IMR-90 (cell line): ENCODE measurements around the gene SLC16A14. TPM values are rescaled to one million over a fixed set of nuclear protein-coding genes. Genes with fewer than 3 reads are reported as not detected.

Experiments used
- ATAC-seq: fragments of 200-7000 bp; cut with Tn5 transposase; 2 replicates; pipeline ENCODE4 v1.9.1; 2020; ENCODE audit warnings: low read depth, mild to moderate bottlenecking, moderate library complexity
- BruUV-seq: library from RNA; stranded (reverse); fragments of 400-500 nt; replicated peaks from 2 replicates; lab custom pipeline; 2021; lab: Mats Ljungman, UMichigan
- CTCF ChIA-PET: fragments of 300-600 bp; formaldehyde crosslinking; extraction: SDS; loops from one replicate; lab custom pipeline; 2021; ENCODE audit warnings: antibody characterized with exemption; lab: Yijun Ruan, JAX
- POLR2A ChIA-PET: fragments of 300-600 bp; sonication (Branson Sonifier 250); formaldehyde crosslinking; loops from one replicate; lab custom pipeline; 2022; ENCODE audit warnings: antibody characterized with exemption; ENCODE audit not compliant: unreplicated experiment; lab: Charles Lee
- DNase-seq: peaks from one replicate; pipeline ENCODE4 v3.0.0; 2013
- H2AFZ ChIP-seq: replicated peaks from 2 replicates; pipeline ENCODE3; 2013; ENCODE audit warnings: low read length, mild to moderate bottlenecking; ENCODE audit not compliant: poor library complexity
- H2AK5ac ChIP-seq: 2 replicates; pipeline ENCODE4 v1.6.1; 2013; ENCODE audit warnings: low read depth, low read length, inconsistent platforms
- H2AK9ac ChIP-seq: replicated peaks from 2 replicates; pipeline ENCODE3; 2013; ENCODE audit warnings: mild to moderate bottlenecking, low read depth, low read length, moderate library complexity; ENCODE audit not compliant: poor library complexity
- H2BK120ac ChIP-seq: 2 replicates; pipeline ENCODE4 v1.6.1; 2013; ENCODE audit warnings: low read depth, low read length, inconsistent platforms
- H2BK15ac ChIP-seq: 3 replicates; pipeline ENCODE4 v1.6.1; 2013; ENCODE audit warnings: low read depth, low read length, inconsistent platforms
- H2BK20ac ChIP-seq: 2 replicates; pipeline ENCODE4 v1.6.1; 2013; ENCODE audit warnings: low read depth, mild to moderate bottlenecking, inconsistent platforms, low read length, moderate library complexity
- H2BK5ac ChIP-seq: 2 replicates; pipeline ENCODE4 v1.6.1; 2013; ENCODE audit warnings: mild to moderate bottlenecking, low read depth, low read length, inconsistent platforms; ENCODE audit not compliant: poor library complexity, severe bottlenecking
- H3K14ac ChIP-seq: replicated peaks from 2 replicates; pipeline ENCODE4 v1.6.1; 2013; ENCODE audit warnings: low read depth, low read length, inconsistent platforms
- H3K18ac ChIP-seq: 2 replicates; pipeline ENCODE4 v1.6.1; 2013; ENCODE audit warnings: low read depth, low read length, control low read depth
- H3K23ac ChIP-seq: 2 replicates; pipeline ENCODE4 v1.6.1; 2013; ENCODE audit warnings: low read depth, low read length, inconsistent platforms
- H3K27ac ChIP-seq: 2 replicates; pipeline ENCODE4 v1.5.1; 2013; ENCODE audit warnings: mild to moderate bottlenecking, control low read depth, low read length; ENCODE audit not compliant: insufficient read depth
- H3K27me3 ChIP-seq: 2 replicates; pipeline ENCODE4 v1.6.1; 2013; ENCODE audit warnings: low read length; ENCODE audit not compliant: control insufficient read depth, insufficient read depth
- H3K36me3 ChIP-seq: 2 replicates; pipeline ENCODE4 v1.6.1; 2013; ENCODE audit warnings: low read length, mixed read lengths; ENCODE audit not compliant: control insufficient read depth, insufficient read depth
- H3K4ac ChIP-seq: 2 replicates; pipeline ENCODE4 v1.6.1; 2013; ENCODE audit warnings: low read depth, low read length, inconsistent platforms
- H3K4me1 ChIP-seq: 2 replicates; pipeline ENCODE4 v1.6.1; 2013; ENCODE audit warnings: low read length, mixed read lengths; ENCODE audit not compliant: control insufficient read depth, insufficient read depth
- H3K4me2 ChIP-seq: 2 replicates; pipeline ENCODE4 v1.6.1; 2013; ENCODE audit warnings: low read depth, mild to moderate bottlenecking, control low read depth, low read length, moderate library complexity
- H3K4me3 ChIP-seq: 2 replicates; pipeline ENCODE4 v1.5.1; 2013; ENCODE audit warnings: low read depth, mild to moderate bottlenecking, control low read depth, low read length, moderate library complexity; ENCODE audit not compliant: insufficient read depth
- H3K56ac ChIP-seq: 2 replicates; pipeline ENCODE4 v1.6.1; 2013; ENCODE audit warnings: low read length, inconsistent platforms; ENCODE audit not compliant: insufficient read depth; ENCODE audit errors: extremely low read depth
- H3K79me1 ChIP-seq, 2 experiments: 2 replicates each; pipeline ENCODE4 v1.6.1; 2013; ENCODE audit warnings: low read length in 2 of 2, inconsistent platforms in 1 of 2, low read depth in 1 of 2
- H3K9ac ChIP-seq: 2 replicates; pipeline ENCODE4 v1.6.1; 2013; ENCODE audit warnings: low read depth, low read length, control low read depth
- H3K9me1 ChIP-seq: 2 replicates; pipeline ENCODE4 v1.6.1; 2013; ENCODE audit warnings: low read length, inconsistent platforms; ENCODE audit not compliant: insufficient read depth
- H3K9me3 ChIP-seq: 2 replicates; pipeline ENCODE4 v1.6.1; 2013; ENCODE audit warnings: low read length; ENCODE audit not compliant: control insufficient read depth, insufficient read depth
- H4K20me1 ChIP-seq: 2 replicates; pipeline ENCODE4 v1.6.1; 2013; ENCODE audit warnings: low read length, inconsistent platforms; ENCODE audit not compliant: insufficient read depth
- H4K5ac ChIP-seq: 2 replicates; pipeline ENCODE4 v1.6.1; 2013; ENCODE audit warnings: mild to moderate bottlenecking, low read depth, low read length, control low read depth
- H4K8ac ChIP-seq, 2 experiments: 2 replicates each; pipeline ENCODE4 v1.6.1; 2013; ENCODE audit warnings: low read depth in 2 of 2, low read length in 2 of 2, control low read depth in 1 of 2, inconsistent platforms in 1 of 2
- H4K91ac ChIP-seq: 2 replicates; pipeline ENCODE4 v1.6.1; 2013; ENCODE audit warnings: low read depth, low read length, inconsistent platforms; ENCODE audit not compliant: insufficient read depth
- BHLHE40 ChIP-seq: fragments of 150-350 bp; IDR thresholded peaks from 2 replicates; pipeline ENCODE4 v1.6.1; 2016; ENCODE audit warnings: mild to moderate bottlenecking, low read depth, low read length
- CEBPB ChIP-seq: IDR thresholded peaks from 2 replicates; pipeline ENCODE4 v1.6.1; 2012; ENCODE audit warnings: low read depth, low read length, improper control_type of control experiment
- CHD1 ChIP-seq: IDR thresholded peaks from 2 replicates; pipeline ENCODE4 v1.6.1; 2012; ENCODE audit warnings: low read depth, low read length, improper control_type of control experiment
- FOS ChIP-seq: fragments of 150-350 bp; IDR thresholded peaks from 2 replicates; pipeline ENCODE4 v1.6.1; 2016; ENCODE audit warnings: low read depth, low read length
- MAFK ChIP-seq: IDR thresholded peaks from 2 replicates; pipeline ENCODE4 v1.6.1; 2012; ENCODE audit warnings: low read depth, low read length, improper control_type of control experiment
- MAZ ChIP-seq: IDR thresholded peaks from 2 replicates; pipeline ENCODE4 v1.6.1; 2012; ENCODE audit warnings: low read depth, mild to moderate bottlenecking, low read length, improper control_type of control experiment, moderate library complexity, borderline replicate concordance
- MXI1 ChIP-seq: IDR thresholded peaks from 2 replicates; pipeline ENCODE4 v1.6.1; 2012; ENCODE audit warnings: low read depth, mild to moderate bottlenecking, low read length, moderate library complexity, borderline replicate concordance
- NFE2L2 ChIP-seq: fragments of 150-350 bp; IDR thresholded peaks from 2 replicates; pipeline ENCODE4 v1.6.1; 2016; ENCODE audit warnings: low read depth, mild to moderate bottlenecking, low read length
- POLR2A ChIP-seq: IDR thresholded peaks from 2 replicates; pipeline ENCODE4 v1.6.1; 2012; ENCODE audit warnings: mild to moderate bottlenecking, low read depth, low read length
- RAD21 ChIP-seq: IDR thresholded peaks from 2 replicates; pipeline ENCODE4 v1.6.1; 2012; ENCODE audit warnings: low read length, improper control_type of control experiment
- RCOR1 ChIP-seq: IDR thresholded peaks from 2 replicates; pipeline ENCODE4 v1.6.1; 2012; ENCODE audit warnings: mild to moderate bottlenecking, low read length, improper control_type of control experiment; ENCODE audit not compliant: insufficient replicate concordance
- RFX5 ChIP-seq: IDR thresholded peaks from 2 replicates; pipeline ENCODE4 v1.8.0; 2012; ENCODE audit warnings: low read depth, mild to moderate bottlenecking, low read length, moderate library complexity
- SMC3 ChIP-seq: fragments of 150-350 bp; IDR thresholded peaks from 2 replicates; pipeline ENCODE4 v1.6.1; 2016; ENCODE audit warnings: low read depth, mild to moderate bottlenecking, antibody characterized with exemption, low read length, moderate library complexity
- WGBS, 2 experiments: methylation state at CpG; one replicate each; pipeline versions ENCODE4 v1.1.5 to v1.1.7; 2013; ENCODE audit warnings: missing lambda C conversion rate in 2 of 2; ENCODE audit not compliant: insufficient read length in 1 of 2; ENCODE audit errors: extremely low coverage in 2 of 2; 5-methylcytosine and 5-hydroxymethylcytosine counted together
- dilution Hi-C: fragments of 300-500 bp; cut with HindIII; formaldehyde crosslinking; loops from one replicate; pipeline ENCODE4 v1.14.3; 2018; ENCODE audit warnings: low sequenced_read_pairs; ENCODE audit not compliant: unreplicated experiment
- in situ Hi-C: fragments of 300-500 bp; cut with MboI; formaldehyde crosslinking; loops from 3 replicates; pipeline ENCODE4 v1.14.3; 2019; ENCODE audit warnings: low sequenced_read_pairs, inconsistent platforms, mixed read lengths
- intact Hi-C: fragments of 100-400 bp; cut with micrococcal nuclease; formaldehyde crosslinking; loops from 2 replicates; pipeline ENCODE4 v1.10.0; 2022
- polyA plus RNA-seq, 3 experiments: library from polyadenylated mRNA; depleted of rRNA; stranded (reverse); fragments of >200 nt; gene quantifications; 2 replicates each; pipeline ENCODE4 v1.2.3, GENCODE V29; 2012; ENCODE audit warnings: low replicate concordance in 1 of 3
- total RNA-seq: library from RNA; depleted of rRNA; stranded (reverse); fragments of >200 nt; gene quantifications from 2 replicates; pipeline ENCODE4 v1.2.3, GENCODE V29; 2012
- TF ChIP-seq, protein P1 (sequence below): fragments of 150-350 bp; IDR thresholded peaks from 2 replicates; pipeline ENCODE4 v1.6.1; 2016; ENCODE audit warnings: low read depth, mild to moderate bottlenecking, low read length, moderate library complexity, borderline replicate concordance
- TF ChIP-seq, protein P2 (sequence below): conservative IDR thresholded peaks from 2 replicates; pipeline ENCODE4 v1.5.1; 2012; ENCODE audit warnings: mild to moderate bottlenecking, low read depth, low read length, improper control_type of control experiment
- TF ChIP-seq, protein P3 (sequence below): fragments of 150-350 bp; IDR thresholded peaks from 2 replicates; pipeline ENCODE4 v1.6.1; 2017; ENCODE audit warnings: mild to moderate bottlenecking, antibody characterized with exemption, low read length, low read depth

SLC16A14 gene
- total and polyA plus RNA-seq, 2 of the 4 experiments (the other 2 are of a cell fraction), result 0.79 to 0.90 TPM

DNA sequence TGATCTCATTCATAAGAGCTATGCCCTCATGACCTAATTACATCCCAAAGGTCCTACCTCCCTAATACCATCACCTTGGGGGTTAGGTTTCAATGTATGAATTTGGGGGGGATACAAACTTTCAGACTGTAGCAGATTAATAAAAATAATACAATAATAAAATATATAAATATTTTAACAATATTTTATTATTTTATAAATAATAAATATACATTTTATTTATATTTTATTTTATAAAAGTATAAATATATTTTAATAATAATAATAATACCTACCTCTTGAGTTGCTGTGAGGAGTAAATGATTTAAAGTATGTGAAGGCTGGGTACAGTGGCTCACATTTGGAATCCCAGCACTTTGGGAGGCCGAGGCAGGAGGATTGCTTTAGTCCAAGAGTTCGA lies 8.1 kb upstream of the SLC16A14 start:
- Histone ChIP-seq H4K5ac (no peak overlapping the region), H2AK9ac (no peak overlapping the region), H2BK5ac (no peak overlapping the region), H4K91ac (no peak overlapping the region), H3K14ac (no peak overlapping the region), H3K18ac (no peak overlapping the region), H3K4me1 (no peaks in the 10 kb centered on the region), H3K56ac (no peak overlapping the region), H3K4me2 (no peak overlapping the region), H2AK5ac (no peak overlapping the region), H3K27me3 (no peaks in the 10 kb centered on the region), H4K8ac (no peak overlapping the region), H2BK20ac (no peak overlapping the region), H3K36me3 (no peaks in the 10 kb centered on the region), H3K9me3 (no peaks in the 10 kb centered on the region), H2BK120ac (no peak overlapping the region), H4K20me1 (no peaks in the 10 kb centered on the region), H2AFZ (no peak overlapping the region), H3K4me3 (no peak overlapping the region), H3K9ac (no peak overlapping the region), H2BK15ac (no peak overlapping the region), H3K79me1 (no peaks in the 10 kb centered on the region), H3K23ac (no peak overlapping the region), H3K9me1 (no peaks in the 10 kb centered on the region; the same call in 1 of the 2 replicates), H3K4ac (no peak overlapping the region), H3K27ac (no peak overlapping the region)
- in situ Hi-C loops (no loop called here), intact Hi-C loops (no loop called here), dilution Hi-C loops (no loop called here)
- BruUV-seq, result no TSS peak
- no peak for DNase-seq
- ChIA-PET POLR2A (no interaction called here), CTCF (interaction anchor here (1.0 to 2.5 kb wide), 2 partner anchors 10 to 19 kb away, joined by 3 to 13 read pairs; no protein-coding TSS in a partner anchor)
- ATAC-seq, result no peak
- TF ChIP-seq POLR2A (no peak), RAD21 (no peak), MXI1 (no peak), FOS (no peak), BHLHE40 (no peak), MAZ (no peak), CEBPB (no peak), RFX5 (no peak), NFE2L2 (no peak), MAFK (no peak), CHD1 (no peak), RCOR1 (no peak), SMC3 (no peak)
- TF ChIP-seq, protein P1, sequence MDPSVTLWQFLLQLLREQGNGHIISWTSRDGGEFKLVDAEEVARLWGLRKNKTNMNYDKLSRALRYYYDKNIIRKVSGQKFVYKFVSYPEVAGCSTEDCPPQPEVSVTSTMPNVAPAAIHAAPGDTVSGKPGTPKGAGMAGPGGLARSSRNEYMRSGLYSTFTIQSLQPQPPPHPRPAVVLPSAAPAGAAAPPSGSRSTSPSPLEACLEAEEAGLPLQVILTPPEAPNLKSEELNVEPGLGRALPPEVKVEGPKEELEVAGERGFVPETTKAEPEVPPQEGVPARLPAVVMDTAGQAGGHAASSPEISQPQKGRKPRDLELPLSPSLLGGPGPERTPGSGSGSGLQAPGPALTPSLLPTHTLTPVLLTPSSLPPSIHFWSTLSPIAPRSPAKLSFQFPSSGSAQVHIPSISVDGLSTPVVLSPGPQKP, result no peak
- TF ChIP-seq, protein P2, sequence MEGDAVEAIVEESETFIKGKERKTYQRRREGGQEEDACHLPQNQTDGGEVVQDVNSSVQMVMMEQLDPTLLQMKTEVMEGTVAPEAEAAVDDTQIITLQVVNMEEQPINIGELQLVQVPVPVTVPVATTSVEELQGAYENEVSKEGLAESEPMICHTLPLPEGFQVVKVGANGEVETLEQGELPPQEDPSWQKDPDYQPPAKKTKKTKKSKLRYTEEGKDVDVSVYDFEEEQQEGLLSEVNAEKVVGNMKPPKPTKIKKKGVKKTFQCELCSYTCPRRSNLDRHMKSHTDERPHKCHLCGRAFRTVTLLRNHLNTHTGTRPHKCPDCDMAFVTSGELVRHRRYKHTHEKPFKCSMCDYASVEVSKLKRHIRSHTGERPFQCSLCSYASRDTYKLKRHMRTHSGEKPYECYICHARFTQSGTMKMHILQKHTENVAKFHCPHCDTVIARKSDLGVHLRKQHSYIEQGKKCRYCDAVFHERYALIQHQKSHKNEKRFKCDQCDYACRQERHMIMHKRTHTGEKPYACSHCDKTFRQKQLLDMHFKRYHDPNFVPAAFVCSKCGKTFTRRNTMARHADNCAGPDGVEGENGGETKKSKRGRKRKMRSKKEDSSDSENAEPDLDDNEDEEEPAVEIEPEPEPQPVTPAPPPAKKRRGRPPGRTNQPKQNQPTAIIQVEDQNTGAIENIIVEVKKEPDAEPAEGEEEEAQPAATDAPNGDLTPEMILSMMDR, result no peak
- TF ChIP-seq, protein P3, sequence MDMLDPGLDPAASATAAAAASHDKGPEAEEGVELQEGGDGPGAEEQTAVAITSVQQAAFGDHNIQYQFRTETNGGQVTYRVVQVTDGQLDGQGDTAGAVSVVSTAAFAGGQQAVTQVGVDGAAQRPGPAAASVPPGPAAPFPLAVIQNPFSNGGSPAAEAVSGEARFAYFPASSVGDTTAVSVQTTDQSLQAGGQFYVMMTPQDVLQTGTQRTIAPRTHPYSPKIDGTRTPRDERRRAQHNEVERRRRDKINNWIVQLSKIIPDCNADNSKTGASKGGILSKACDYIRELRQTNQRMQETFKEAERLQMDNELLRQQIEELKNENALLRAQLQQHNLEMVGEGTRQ, result no peak
- 45% methylated on average over 2 of the region's 2 CpGs; no CpG with 5 or more reads in 1 of the 2 experiments for WGBS, 2 experiments
